SU-DHL-6 (cell line): ENCODE results near the gene MPZL2.

Source experiments
- CTCF ChIP-seq: fragments of 200-600 bp; sonication (generic); IDR thresholded peaks from one replicate; pipeline ENCODE4 v1.5.1; 2017; ENCODE audit warnings: antibody characterized with exemption, mild to moderate bottlenecking, low read length, moderate library complexity; ENCODE audit not compliant: insufficient read depth, poor library complexity, severe bottlenecking
- EZH2phosphoT487 ChIP-seq: fragments of 200-600 bp; sonication (generic), shearing (Covaris generic); conservative IDR thresholded peaks from 2 replicates; pipeline ENCODE4 v1.6.1; 2018; ENCODE audit warnings: mild to moderate bottlenecking, antibody characterized with exemption, low read length, moderate library complexity, mixed read lengths

GRCh38 chr11:118290923-118291322 is 26.8 kb upstream of the MPZL2 start:
- TF ChIP-seq CTCF (no peak), EZH2phosphoT487 (no peak)
